ENCODE results near the gene SLC38A3. TPM values are rescaled to one million over a fixed set of nuclear protein-coding genes. Genes with fewer than 3 reads are reported as not detected.
"Not testable (repeated sequence)": the region's sequence is repeated elsewhere in the genome, so short reads cannot be mapped to it uniquely, and the experiment has no call there.

SLC38A3 gene
- total RNA-seq, 2 experiments from 2014 or later: not detected

DNA sequence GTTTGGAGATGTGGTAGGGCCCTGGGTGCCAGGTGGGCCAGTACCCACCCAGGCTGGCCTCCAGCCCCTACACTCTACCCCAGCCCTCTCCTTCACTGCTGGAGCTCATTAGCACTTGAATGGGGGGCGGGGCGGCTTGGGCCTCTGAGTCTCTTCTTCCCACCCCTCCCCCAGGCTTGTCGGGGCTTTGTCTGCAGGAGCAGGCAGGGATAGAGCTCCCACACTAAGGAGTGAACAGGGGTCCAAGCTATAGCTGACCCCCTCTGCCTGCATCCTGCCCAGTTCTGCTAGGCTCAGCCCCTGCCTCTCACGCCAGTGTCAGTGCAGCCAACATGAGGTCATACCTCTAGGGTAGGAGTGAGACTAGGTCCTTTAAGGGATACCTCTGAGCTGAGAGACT is 36.1 kb downstream of the SLC38A3 start:
- no peak for DNase-seq

DNA sequence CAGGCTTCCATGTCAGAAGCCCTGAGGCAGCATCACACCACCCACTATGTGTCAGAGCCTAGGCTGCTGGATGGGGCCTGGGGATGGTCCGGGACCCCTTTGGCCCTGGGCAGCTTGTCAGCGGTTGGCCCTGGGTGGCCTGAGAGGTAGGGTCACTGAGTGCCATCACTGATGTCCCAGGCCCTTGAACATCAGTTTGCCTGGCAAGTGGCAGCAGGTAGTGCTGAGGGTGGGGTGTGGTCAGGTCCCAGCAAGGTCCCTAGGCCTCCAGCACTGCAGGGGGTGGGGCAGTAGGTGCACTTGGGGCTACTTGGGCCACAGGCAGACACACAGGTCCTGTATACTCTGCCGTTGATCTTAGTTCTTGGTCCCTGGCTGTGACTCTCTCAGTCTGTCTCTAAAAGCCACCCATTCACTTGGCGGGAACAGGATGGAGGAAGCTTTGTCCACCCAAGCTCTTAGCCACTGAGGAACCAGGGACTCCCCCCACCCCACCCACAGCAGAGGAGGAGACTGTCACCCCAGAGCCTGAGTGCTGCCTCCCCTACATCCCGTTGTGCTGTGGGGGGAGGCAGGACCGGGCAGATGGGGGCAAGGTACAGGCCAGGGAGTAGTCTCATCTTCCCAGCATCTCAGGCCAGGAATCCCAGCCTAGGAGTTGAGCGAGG is 36.8 kb downstream of the SLC38A3 start:
- H3K4me3 Mint-ChIP-seq: peak overlapping the region; percentile 23
- peak; percentile 39 for DNase-seq
- no peaks in the 10 kb centered on the region for H3K9me3 Mint-ChIP-seq
- H3K36me3 Mint-ChIP-seq: peaks cover 20% of the 10 kb centered on the region
- ChIA-PET CTCF (interaction anchor here (1.0 to 9.5 kb wide), 5 partner anchors 10 to 83 kb away, joined by 3 to 307 read pairs (median 5); partner anchors contain the start of gene GNAI2), POLR2A (interaction anchor here (2.6 kb wide), 1 partner anchor 15 kb away, joined by 8 read pairs; no protein-coding TSS in a partner anchor)
- H3K4me1 Mint-ChIP-seq (ENCODE audit: low read depth): peaks cover 74% of the 10 kb centered on the region
- no peaks in the 10 kb centered on the region for H3K27me3 Mint-ChIP-seq
- intact Hi-C loops (cut with micrococcal nuclease): no loop called here
- H3K27ac Mint-ChIP-seq: peak overlapping the region; percentile 96

More for the DNA sequence above, 36.1 kb downstream of the SLC38A3 start:
- ChIA-PET POLR2A (interaction anchor here (2.6 kb wide), 1 partner anchor 14 kb away, joined by 8 read pairs; no protein-coding TSS in a partner anchor), CTCF (interaction anchor here (1.0 to 9.5 kb wide), 4 partner anchors 10 to 83 kb away, joined by 3 to 307 read pairs (median 14); partner anchors contain the start of gene GNAI2)
- peaks cover 25% of the 10 kb centered on the region for H3K36me3 Mint-ChIP-seq
- H3K27ac Mint-ChIP-seq: peak overlapping the region; percentile 96
- H3K4me3 Mint-ChIP-seq: no peak overlapping the region
- H3K27me3 Mint-ChIP-seq: no peaks in the 10 kb centered on the region
- no peaks in the 10 kb centered on the region for H3K9me3 Mint-ChIP-seq
- peaks cover 70% of the 10 kb centered on the region for H3K4me1 Mint-ChIP-seq (ENCODE audit: low read depth)
- intact Hi-C loops (cut with micrococcal nuclease): no loop called here

DNA sequence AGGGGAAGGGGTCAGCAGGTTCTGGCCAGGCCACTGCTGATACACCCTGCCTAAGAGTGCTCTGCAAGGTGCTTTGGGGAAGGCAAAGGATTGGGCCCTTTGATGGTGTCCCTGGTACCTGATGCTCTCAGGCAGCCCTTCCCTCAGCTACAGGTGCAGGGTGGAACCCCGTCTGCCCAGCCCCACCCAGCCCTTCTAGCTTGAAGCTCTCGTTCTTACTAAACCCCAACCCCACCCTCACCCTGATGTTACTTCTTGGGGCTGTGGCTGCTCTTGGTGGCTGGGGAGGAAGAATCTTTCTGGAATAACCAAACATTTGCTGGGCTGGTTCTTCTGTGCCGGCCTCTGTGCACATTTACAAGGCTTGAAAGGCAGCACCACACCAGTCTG is 37.3 kb downstream of the SLC38A3 start:
- H3K4me1 Mint-ChIP-seq (ENCODE audit: low read depth): peaks cover 79% of the 10 kb centered on the region

DNA sequence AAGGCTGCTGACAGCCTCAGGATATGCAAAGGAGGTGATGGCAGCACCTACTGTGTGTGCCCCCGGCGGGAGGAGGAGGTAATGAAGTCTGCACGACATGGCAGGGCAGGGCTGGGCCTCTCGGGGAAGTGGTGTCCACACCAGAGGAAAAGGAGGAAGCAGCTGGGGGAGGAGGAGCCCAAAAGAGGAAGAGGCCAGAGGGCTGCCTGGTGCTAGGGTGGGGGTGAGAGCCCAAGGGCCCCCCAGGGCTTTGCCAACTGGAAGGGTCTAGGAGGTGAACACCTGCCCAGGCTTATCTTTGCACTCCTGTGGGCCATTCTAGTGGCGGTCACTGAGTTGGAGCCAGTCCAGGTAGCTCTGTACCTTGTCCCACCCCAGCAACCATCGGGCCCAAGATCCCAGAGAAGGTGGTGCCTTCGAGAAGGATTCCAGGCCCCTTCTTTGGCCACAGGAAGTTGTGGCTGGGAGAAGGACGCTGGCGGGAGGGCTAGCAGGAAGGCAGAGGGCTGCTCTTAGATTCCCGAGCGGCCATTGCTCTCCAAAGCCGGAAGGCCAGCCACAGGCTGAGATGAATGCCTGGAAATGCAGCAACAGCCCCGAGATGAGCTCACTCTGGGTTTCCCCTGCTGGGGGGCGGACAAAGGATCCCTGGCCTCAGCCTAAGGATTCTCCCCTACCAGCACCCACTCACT is 37.9 kb downstream of the SLC38A3 start:
- ChIA-PET CTCF (interaction anchor here (0.7 to 9.5 kb wide), 6 partner anchors 11 to 81 kb away, joined by 3 to 307 read pairs (median 8); partner anchors contain the start of gene GNAI2), POLR2A (interaction anchor here (1.0 to 2.6 kb wide), 4 partner anchors 9 to 94 kb away, joined by 3 to 8 read pairs (median 4); no protein-coding TSS in a partner anchor)
- intact Hi-C loops (cut with micrococcal nuclease): no loop called here
- DNase-seq: peak; percentile 77
- Mint-ChIP-seq H3K36me3 (peaks cover 10% of the 10 kb centered on the region), H3K4me3 (peak overlapping the region; percentile 69), H3K27ac (peak overlapping the region; percentile 96), H3K9me3 (no peaks in the 10 kb centered on the region), H3K4me1 (ENCODE audit: low read depth) (peaks cover 82% of the 10 kb centered on the region), H3K27me3 (no peaks in the 10 kb centered on the region)

More for the DNA sequence above, 37.3 kb downstream of the SLC38A3 start:
- H3K36me3 Mint-ChIP-seq: peaks cover 15% of the 10 kb centered on the region
- H3K9me3 Mint-ChIP-seq: no peaks in the 10 kb centered on the region
- intact Hi-C loops (cut with micrococcal nuclease): no loop called here
- ChIA-PET CTCF (interaction anchor here (1.5 to 9.5 kb wide), 4 partner anchors 11 to 82 kb away, joined by 5 to 307 read pairs (median 14); partner anchors contain the start of gene GNAI2), POLR2A (interaction anchor here (2.6 kb wide), 1 partner anchor 15 kb away, joined by 8 read pairs; no protein-coding TSS in a partner anchor)
- H3K27ac Mint-ChIP-seq: peak overlapping the region; percentile 96
- peak overlapping the region; percentile 69 for H3K4me3 Mint-ChIP-seq
- peak; percentile 57 for DNase-seq
- H3K27me3 Mint-ChIP-seq: no peaks in the 10 kb centered on the region

DNA sequence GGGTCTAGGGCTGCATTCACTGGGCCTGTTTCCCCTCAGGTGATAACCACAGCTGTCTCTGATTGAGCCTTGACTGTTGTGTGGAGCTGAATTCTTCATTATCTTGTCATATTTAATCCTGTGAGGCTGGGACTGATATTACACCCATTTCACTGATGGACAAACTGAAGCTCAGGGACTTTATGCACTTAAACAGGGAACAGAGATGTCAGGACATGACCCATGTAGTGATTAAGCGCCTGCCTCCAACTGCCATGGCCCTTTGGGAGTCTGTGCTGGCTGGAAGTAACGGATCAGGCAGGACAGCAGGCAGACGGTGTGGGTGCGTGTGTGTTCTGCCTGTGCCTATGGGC is 38.4 kb downstream of the SLC38A3 start:
- POLR2A ChIA-PET: interaction anchor here (1.0 to 1.3 kb wide), 3 partner anchors 8 to 94 kb away, joined by 3 to 5 read pairs (median 4); no protein-coding TSS in a partner anchor
- Mint-ChIP-seq H3K27me3 (no peaks in the 10 kb centered on the region), H3K4me3 (no peak overlapping the region), H3K36me3 (peaks cover 10% of the 10 kb centered on the region), H3K9me3 (no peaks in the 10 kb centered on the region), H3K27ac (peak overlapping the region; percentile 96), H3K4me1 (ENCODE audit: low read depth) (peaks cover 82% of the 10 kb centered on the region)
- intact Hi-C loops (cut with micrococcal nuclease): no loop called here
- DNase-seq: no peak
- CTCF ChIA-PET: interaction anchor here (0.7 to 9.5 kb wide), 5 partner anchors 12 to 49 kb away, joined by 3 to 307 read pairs (median 12); partner anchors contain the start of gene GNAI2

DNA sequence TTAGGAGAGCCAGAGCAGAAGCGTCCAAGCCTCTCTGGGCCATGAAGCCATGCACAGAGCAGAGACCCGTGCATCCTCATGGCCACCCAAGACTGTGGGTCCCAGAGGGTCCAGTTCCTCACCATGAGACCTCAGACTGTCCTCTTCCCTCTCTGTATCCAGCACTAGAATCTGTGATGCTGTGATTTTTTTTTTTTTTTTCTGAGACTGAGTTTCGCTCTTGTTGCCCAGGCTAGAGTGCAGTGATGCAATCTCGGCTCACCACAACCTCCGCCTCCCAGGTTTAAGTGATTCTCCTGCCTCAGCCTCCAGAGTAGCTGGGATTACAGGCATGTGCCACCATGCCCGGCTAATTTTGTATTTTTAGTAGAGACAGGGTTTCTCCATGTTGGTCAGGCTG is 39.7 kb downstream of the SLC38A3 start:
- peaks cover 11% of the 10 kb centered on the region for H3K36me3 Mint-ChIP-seq
- H3K9me3 Mint-ChIP-seq; intact Hi-C loops (cut with micrococcal nuclease); H3K27me3 Mint-ChIP-seq; DNase-seq; POLR2A ChIA-PET; H3K4me3 Mint-ChIP-seq: not testable (repeated sequence)
- CTCF ChIA-PET: interaction anchor here (5.6 to 9.5 kb wide), 2 partner anchors 13 to 50 kb away, joined by 24 to 307 read pairs; partner anchors contain the start of gene GNAI2
- peaks cover 81% of the 10 kb centered on the region for H3K4me1 Mint-ChIP-seq (ENCODE audit: low read depth)
- H3K27ac Mint-ChIP-seq: peak overlapping the region; percentile 96

DNA sequence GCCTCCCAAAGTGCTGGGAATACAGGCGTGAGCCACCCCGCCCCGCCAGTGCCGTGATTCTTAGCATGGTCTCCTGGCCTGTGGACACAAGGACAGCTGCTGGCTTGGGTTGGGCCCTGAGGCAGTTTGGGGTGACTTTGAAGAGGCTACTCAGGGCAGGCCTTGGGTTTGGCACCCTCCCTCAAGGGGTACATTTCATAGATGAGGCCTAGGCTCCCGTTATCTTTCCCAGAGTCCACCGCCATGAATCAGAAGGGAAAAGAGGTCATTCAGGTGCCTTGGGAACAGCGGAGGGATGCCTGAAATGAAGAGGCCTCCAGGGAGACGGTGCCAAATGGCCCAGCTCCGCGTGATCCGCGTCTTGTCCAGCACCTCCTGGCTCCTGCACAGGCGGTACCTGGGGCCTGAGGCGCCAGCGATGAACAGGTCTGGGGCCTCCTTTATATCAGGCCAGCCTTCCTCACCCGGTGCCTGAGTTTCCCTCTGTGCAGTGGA is 40.2 kb downstream of the SLC38A3 start:
- peaks cover 14% of the 10 kb centered on the region for H3K36me3 Mint-ChIP-seq
- ChIA-PET POLR2A (no interaction called here), CTCF (interaction anchor here (5.6 to 9.5 kb wide), 2 partner anchors 14 to 51 kb away, joined by 24 to 307 read pairs; partner anchors contain the start of gene GNAI2)
- intact Hi-C loops (cut with micrococcal nuclease): no loop called here
- DNase-seq: no peak
- H3K27me3 Mint-ChIP-seq: no peaks in the 10 kb centered on the region
- H3K4me1 Mint-ChIP-seq (ENCODE audit: low read depth): peaks cover 81% of the 10 kb centered on the region
- no peaks in the 10 kb centered on the region for H3K9me3 Mint-ChIP-seq
- H3K4me3 Mint-ChIP-seq: peak overlapping the region; percentile 77
- H3K27ac Mint-ChIP-seq: peak overlapping the region; percentile 96

DNA sequence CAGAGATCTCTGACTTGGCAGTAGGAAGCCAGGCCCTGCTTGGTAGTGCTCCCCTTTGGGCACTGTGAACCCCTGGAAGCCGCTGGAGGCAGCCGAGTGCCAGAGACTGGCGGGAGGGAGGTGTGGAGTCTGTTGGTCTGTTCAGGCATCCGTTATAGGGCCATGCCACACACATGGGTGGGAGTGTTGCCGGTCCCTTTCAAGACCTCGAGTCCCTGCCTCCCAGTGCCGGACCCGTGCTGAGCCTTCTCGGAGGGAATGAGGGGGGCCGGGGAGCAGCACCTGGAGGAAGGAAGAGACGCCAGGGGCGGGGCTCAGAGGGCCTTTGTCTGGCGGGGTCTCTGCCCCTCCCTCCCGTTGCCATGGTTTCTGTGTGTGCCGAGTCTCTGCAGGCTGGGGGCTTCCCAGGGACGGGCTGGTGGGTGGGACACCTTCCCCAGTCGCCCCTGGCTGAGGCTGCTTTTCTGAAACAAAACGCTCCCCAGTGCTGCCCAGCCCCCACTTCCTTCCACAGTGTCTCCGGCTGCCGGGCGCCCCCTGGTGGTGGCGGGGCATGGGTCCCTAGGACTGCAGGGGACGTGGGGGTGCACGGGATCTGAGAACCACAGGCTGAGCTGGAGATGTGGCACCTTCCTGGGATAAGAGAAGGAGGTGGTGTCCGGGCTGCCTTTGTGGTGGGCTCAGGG is 40.9 kb downstream of the SLC38A3 start:
- POLR2A ChIA-PET: interaction anchor here (0.8 to 1.7 kb wide), 10 partner anchors 8 to 305 kb away, joined by 3 to 18 read pairs (median 6); partner anchors contain the start of genes GNAI2, HYAL3, IFRD2 and NAA80
- Mint-ChIP-seq H3K36me3 (peaks cover 15% of the 10 kb centered on the region), H3K4me3 (peak overlapping the region; percentile 77), H3K4me1 (ENCODE audit: low read depth) (peaks cover 82% of the 10 kb centered on the region), H3K9me3 (no peaks in the 10 kb centered on the region), H3K27ac (peak overlapping the region; percentile 96), H3K27me3 (no peaks in the 10 kb centered on the region)
- peak; percentile 96 for DNase-seq
- CTCF ChIA-PET: interaction anchor here (0.6 to 9.5 kb wide), 26 partner anchors 12 to 156 kb away, joined by 3 to 307 read pairs (median 7); partner anchors contain the start of genes GNAI2, GNAT1, HYAL3 and IFRD2
- intact Hi-C loops (cut with micrococcal nuclease): loop anchor here (1.0 kb wide), 6 partner anchors 8 to 53 kb away; partner anchors contain the start of genes HYAL3, IFRD2 and NAA80

DNA sequence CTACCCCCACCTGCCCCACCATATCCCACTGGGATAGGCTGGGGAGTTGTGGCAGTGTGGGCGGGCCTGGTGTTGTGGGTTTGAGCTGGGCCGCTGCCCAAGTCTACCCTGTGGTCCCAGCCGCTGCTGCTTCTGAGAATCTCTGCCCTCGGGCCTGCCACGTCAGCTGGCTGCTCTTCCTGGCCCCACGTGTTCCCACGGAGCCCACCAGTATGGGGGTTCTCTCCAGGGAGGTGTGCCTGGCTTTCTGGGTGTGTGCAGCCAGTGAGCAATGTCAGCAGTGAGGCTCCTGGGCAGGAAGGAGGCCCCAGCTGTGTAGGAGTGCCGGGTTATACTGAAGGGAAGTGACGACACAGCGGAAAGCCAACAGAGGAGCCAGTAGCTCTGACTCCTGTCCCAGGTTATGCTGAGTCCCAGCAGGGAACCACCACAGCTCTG is 41.5 kb downstream of the SLC38A3 start:
- Mint-ChIP-seq H3K36me3 (peaks cover 18% of the 10 kb centered on the region), H3K4me3 (peak overlapping the region; percentile 77), H3K4me1 (ENCODE audit: low read depth) (peaks cover 82% of the 10 kb centered on the region), H3K27ac (peak overlapping the region; percentile 96), H3K27me3 (no peaks in the 10 kb centered on the region), H3K9me3 (no peaks in the 10 kb centered on the region)
- POLR2A ChIA-PET: interaction anchor here (0.5 to 1.7 kb wide), 11 partner anchors 9 to 306 kb away, joined by 3 to 18 read pairs (median 6); partner anchors contain the start of genes GNAI2, HYAL3, IFRD2 and NAA80
- DNase-seq: peak; percentile 94
- CTCF ChIA-PET: interaction anchor here (0.5 to 9.5 kb wide), 32 partner anchors 12 to 901 kb away, joined by 3 to 307 read pairs (median 6); partner anchors contain the start of genes GNAI2, GNAT1, HYAL3 and IFRD2
- intact Hi-C loops (cut with micrococcal nuclease): loop anchor here (1.0 kb wide), 6 partner anchors 8 to 53 kb away; partner anchors contain the start of genes HYAL3, IFRD2 and NAA80

DNA sequence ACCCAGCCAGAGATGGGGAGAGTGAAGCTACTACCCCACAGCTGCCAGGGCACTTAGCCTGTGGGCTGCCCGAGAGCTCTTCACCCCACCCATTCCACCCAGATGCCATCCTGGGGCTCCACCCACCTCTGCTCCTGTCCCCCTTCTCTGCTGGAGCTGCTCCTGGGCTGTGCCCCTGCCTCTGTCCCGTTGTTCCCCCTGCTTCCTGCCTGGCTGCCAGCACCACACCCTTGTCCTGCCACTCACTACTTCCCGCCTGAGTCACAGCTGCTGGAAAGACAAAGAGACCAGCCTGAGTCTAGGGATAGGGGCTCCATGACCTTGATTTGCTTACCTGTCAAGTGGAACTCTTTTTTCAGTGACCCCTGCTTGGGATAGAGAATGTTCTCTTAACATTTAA is 43.3 kb downstream of the SLC38A3 start:
- DNase-seq: no peak
- Mint-ChIP-seq H3K36me3 (peaks cover 17% of the 10 kb centered on the region), H3K4me3 (peak overlapping the region; percentile 23), H3K4me1 (ENCODE audit: low read depth) (peaks cover 68% of the 10 kb centered on the region), H3K27me3 (no peaks in the 10 kb centered on the region), H3K27ac (peak overlapping the region; percentile 91), H3K9me3 (no peaks in the 10 kb centered on the region)
- intact Hi-C loops (cut with micrococcal nuclease): no loop called here
- ChIA-PET POLR2A (interaction anchor here (0.8 to 1.1 kb wide), 3 partner anchors 13 to 51 kb away, joined by 3 to 4 read pairs (median 3); partner anchors contain the start of genes GNAI2, HYAL3 and NAA80), CTCF (interaction anchor here (2.2 to 9.5 kb wide), 3 partner anchors 10 to 27 kb away, joined by 14 to 307 read pairs (median 102); partner anchors contain the start of gene GNAI2)
